GM06990 (cell line): ENCODE results near the gene SLC4A9.

Experiments
- DNase-seq: peaks from one replicate; pipeline ENCODE4 v3.0.0-alpha.2; 2011; ENCODE audit not compliant: insufficient read length; ENCODE audit errors: extremely low read depth
- H3K27me3 ChIP-seq: replicated peaks from 2 replicates; pipeline ENCODE4 v1.6.0; 2011; ENCODE audit warnings: low read length; ENCODE audit not compliant: control insufficient read depth, insufficient read depth
- H3K36me3 ChIP-seq: 2 replicates; pipeline ENCODE4 v1.5.1; 2011; ENCODE audit warnings: low read length; ENCODE audit not compliant: control insufficient read depth, insufficient read depth
- H3K4me3 ChIP-seq: replicated peaks from 2 replicates; pipeline ENCODE4 v1.5.1; 2011; ENCODE audit warnings: low read depth, mild to moderate bottlenecking, control low read depth, low read length
- CTCF ChIP-seq: IDR thresholded peaks from 2 replicates; pipeline ENCODE4 v1.5.1; 2011; ENCODE audit warnings: low read length, control low read depth, mild to moderate bottlenecking, inconsistent platforms; ENCODE audit not compliant: insufficient read depth, poor library complexity, severe bottlenecking

Gene SLC4A9

GRCh38 chr5:140360101-140360500, at the start of gene SLC4A9:
Gene SLC4A9 (plus strand): TSS chr5:140360194. CDS start chr5:140360237, 43 bp downstream.
- H3K4me3 ChIP-seq = no peak within 1 kb of the TSS
- no peak for DNase-seq
- TF ChIP-seq CTCF = no peak
- H3K36me3 ChIP-seq = no peaks in the 10 kb centered on the region
- H3K27me3 ChIP-seq = no peaks in the 10 kb centered on the region

GRCh38 chr5:140310434-140310833, 49.6 kb upstream of the SLC4A9 start:
- DNase-seq = no peak
- H3K4me3 ChIP-seq = no peak overlapping the region
- H3K36me3 ChIP-seq = no peaks in the 10 kb centered on the region
- TF ChIP-seq CTCF = no peak
- H3K27me3 ChIP-seq = no peaks in the 10 kb centered on the region

- DNase-seq = no peak
- TF ChIP-seq CTCF = no peak
- H3K27me3 ChIP-seq = no peaks in the 10 kb centered on the region
- H3K36me3 ChIP-seq = no peaks in the 10 kb centered on the region
- no peak overlapping the region for H3K4me3 ChIP-seq
These were observed 49.0 kb upstream of the SLC4A9 start for GRCh38 chr5:140311011-140311467.

GRCh38 chr5:140312067-140312790, 47.8 kb upstream of the SLC4A9 start:
- no peaks in the 10 kb centered on the region for H3K27me3 ChIP-seq
- no peak overlapping the region for H3K4me3 ChIP-seq
- TF ChIP-seq CTCF = no peak
- no peak for DNase-seq
- no peaks in the 10 kb centered on the region for H3K36me3 ChIP-seq

- no peak for TF ChIP-seq CTCF
- no peak for DNase-seq
- Histone ChIP-seq H3K27me3 (no peaks in the 10 kb centered on the region), H3K36me3 (no peaks in the 10 kb centered on the region), H3K4me3 (no peak overlapping the region)
These were observed 47.2 kb upstream of the SLC4A9 start for GRCh38 chr5:140312791-140313189.
